SK-N-SH (cell line): Measurements from ENCODE around the gene ME1. TPM values are rescaled to one million over a fixed set of nuclear protein-coding genes. Genes with fewer than 3 reads are reported as not detected.

ENCODE experiments used
- CTCF ChIA-PET: fragments of 300-600, 350-600 bp; formaldehyde crosslinking; extraction: SDS; loops from one replicate; lab custom pipeline; 2021; lab: Yijun Ruan, JAX
- POLR2A ChIA-PET: fragments of 350-600 bp; sonication (Branson Sonifier 250); formaldehyde crosslinking; extraction: SDS; loops from one replicate; lab custom pipeline; 2020; ENCODE audit warnings: antibody characterized with exemption, inconsistent platforms; lab: Yijun Ruan, JAX
- DNase-seq: peaks from one replicate; pipeline ENCODE4 v3.0.0; 2012
- H2AFZ ChIP-seq: fragments of 200-600 bp; sonication (generic); 2 replicates; pipeline ENCODE4 v1.8.1; 2016; ENCODE audit warnings: antibody characterized with exemption, mild to moderate bottlenecking, low read depth
- H3F3A ChIP-seq: fragments of 200-600 bp; sonication (generic); replicated peaks from 2 replicates; pipeline ENCODE3; 2016; ENCODE audit warnings: antibody characterized with exemption, mild to moderate bottlenecking; ENCODE audit not compliant: insufficient read depth
- H3K27ac ChIP-seq, 2 experiments: fragments of 200-500 bp in 1 of 2; fragments of 200-600 bp in 1 of 2; sonication (Bioruptor generic) in 1 of 2; sonication (generic), shearing (Covaris generic) in 1 of 2; 2 replicates each; pipeline versions ENCODE4 v1.5.1 to v1.6.1; 2014 to 2016; ENCODE audit warnings: low read depth in 2 of 2, inconsistent platforms in 1 of 2, low read length in 1 of 2, mild to moderate bottlenecking in 1 of 2, mixed read lengths in 1 of 2
- H3K27me3 ChIP-seq: fragments of 200-600 bp; sonication (generic), shearing (Covaris generic); 2 replicates; pipeline ENCODE4 v1.6.1; 2016; ENCODE audit warnings: mixed run types; ENCODE audit not compliant: insufficient read depth
- H3K36me3 ChIP-seq, 2 experiments: fragments of 200-500 bp in 1 of 2; fragments of 200-600 bp in 1 of 2; sonication (Bioruptor generic) in 1 of 2; sonication (generic) in 1 of 2; replicated peaks in 1 of 2; 2 replicates each; pipeline versions ENCODE3 to v1.5.1; 2014 to 2016; ENCODE audit warnings: low read length in 1 of 2, mild to moderate bottlenecking in 1 of 2; ENCODE audit not compliant: insufficient read depth in 2 of 2, control insufficient read depth in 1 of 2
- H3K4me1 ChIP-seq, 2 experiments: fragments of 200-500 bp in 1 of 2; fragments of 200-600 bp in 1 of 2; sonication (Bioruptor generic) in 1 of 2; sonication (generic), shearing (Covaris generic) in 1 of 2; 2 replicates each; pipeline versions ENCODE4 v1.5.1 to v1.6.1; 2014 to 2016; ENCODE audit warnings: low read depth in 1 of 2, low read length in 1 of 2, mixed run types in 1 of 2; ENCODE audit not compliant: insufficient read depth in 2 of 2, control insufficient read depth in 1 of 2
- H3K4me2 ChIP-seq: fragments of 200-600 bp; sonication (generic), shearing (Covaris generic); 2 replicates; pipeline ENCODE4 v1.6.1; 2017; ENCODE audit warnings: mixed run types
- H3K4me3 ChIP-seq, 2 experiments: fragments of 200-500 bp in 1 of 2; fragments of 200-600 bp in 1 of 2; sonication (Bioruptor generic) in 1 of 2; sonication (generic), shearing (Covaris generic) in 1 of 2; 2 replicates each; pipeline versions ENCODE4 v1.5.1 to v1.8.1; 2014 to 2016; ENCODE audit warnings: low read depth in 2 of 2, inconsistent platforms in 1 of 2, low read length in 1 of 2, mild to moderate bottlenecking in 1 of 2, mixed read lengths in 1 of 2, moderate library complexity in 1 of 2
- H3K79me2 ChIP-seq: fragments of 200-600 bp; sonication (generic); 2 replicates; pipeline ENCODE4 v1.8.1; 2017; ENCODE audit warnings: mild to moderate bottlenecking; ENCODE audit not compliant: insufficient read depth
- H3K9ac ChIP-seq: fragments of 200-600 bp; sonication (generic); 2 replicates; pipeline ENCODE4 v1.6.1; 2017; ENCODE audit warnings: mixed run types
- H3K9me2 ChIP-seq: fragments of 200-600 bp; sonication (generic); 2 replicates; pipeline ENCODE4 v1.6.1; 2017; ENCODE audit warnings: mixed run types
- H3K9me3 ChIP-seq: fragments of 200-600 bp; sonication (generic); 2 replicates; pipeline ENCODE4 v1.6.1; 2017; ENCODE audit warnings: mixed run types, mild to moderate bottlenecking, moderate library complexity
- H4K20me1 ChIP-seq: fragments of 200-600 bp; sonication (generic); 2 replicates; pipeline ENCODE4 v1.6.1; 2017; ENCODE audit warnings: mild to moderate bottlenecking, mixed run types; ENCODE audit not compliant: insufficient read depth
- CHD2 ChIP-seq: fragments of 150-350 bp; IDR thresholded peaks from 2 replicates; pipeline ENCODE4 v1.6.1; 2018; ENCODE audit warnings: low read length; ENCODE audit not compliant: partially characterized antibody
- ELF1 ChIP-seq: IDR thresholded peaks from 2 replicates; pipeline ENCODE4 v1.4.0; 2012
- EZH2phosphoT487 ChIP-seq: fragments of 200-600 bp; sonication (generic); IDR thresholded peaks from 2 replicates; pipeline ENCODE4 v1.6.1; 2017; ENCODE audit warnings: low read depth, mixed run types, mild to moderate bottlenecking, antibody characterized with exemption, moderate library complexity, borderline replicate concordance
- FOXM1 ChIP-seq: IDR thresholded peaks from 2 replicates; pipeline ENCODE4 v1.4.0; 2012; ENCODE audit warnings: low read depth, mild to moderate bottlenecking
- GATA2 ChIP-seq: sonication (generic); formaldehyde crosslinking; IDR thresholded peaks from 2 replicates; pipeline ENCODE4 v1.5.0; 2020; ENCODE audit warnings: mild to moderate bottlenecking, missing genetic modification reagents
- MEF2A ChIP-seq: IDR thresholded peaks from 2 replicates; pipeline ENCODE4 v1.4.0; 2012; ENCODE audit warnings: low read depth, borderline replicate concordance
- NFIC ChIP-seq: IDR thresholded peaks from 2 replicates; pipeline ENCODE4 v1.4.0; 2012; ENCODE audit warnings: borderline replicate concordance
- RCOR1 ChIP-seq: fragments of 150-350 bp; IDR thresholded peaks from 2 replicates; pipeline ENCODE4 v1.6.1; 2017; ENCODE audit warnings: antibody characterized with exemption, low read length
- SIN3A ChIP-seq: IDR thresholded peaks from 2 replicates; pipeline ENCODE4 v1.6.1; 2012; ENCODE audit warnings: low read depth, mild to moderate bottlenecking, low read length, moderate library complexity, borderline replicate concordance
- SMC3 ChIP-seq: IDR thresholded peaks from 2 replicates; pipeline ENCODE4 v1.6.1; 2012; ENCODE audit warnings: low read depth, low read length, improper control_type of control experiment
- TAF1 ChIP-seq: IDR thresholded peaks from 2 replicates; pipeline ENCODE4 v1.6.1; 2012; ENCODE audit warnings: low read depth, mild to moderate bottlenecking, low read length, moderate library complexity, borderline replicate concordance
- TCF12 ChIP-seq: IDR thresholded peaks from 2 replicates; pipeline ENCODE4 v1.4.0; 2012
- TEAD4 ChIP-seq: IDR thresholded peaks from 2 replicates; pipeline ENCODE4 v1.4.0; 2012; ENCODE audit warnings: mild to moderate bottlenecking, borderline replicate concordance; ENCODE audit not compliant: insufficient read depth
- WGBS: methylation state at CpG from one replicate; pipeline ENCODE4 v1.1.6; 2017; ENCODE audit warnings: low lambda C conversion rate; 5-methylcytosine and 5-hydroxymethylcytosine counted together
- polyA plus RNA-seq, 3 experiments: library from polyadenylated mRNA; depleted of rRNA; stranded (reverse); fragments of >200 nt; gene quantifications; 2 replicates each; pipeline ENCODE4 v1.2.3, GENCODE V29; 2012
- TF ChIP-seq, protein P1 (sequence below): IDR thresholded peaks from 2 replicates; pipeline ENCODE4 v1.6.1; 2012; ENCODE audit warnings: mild to moderate bottlenecking, low read depth, low read length, moderate library complexity
- TF ChIP-seq, protein P2 (sequence below): IDR thresholded peaks from 2 replicates; pipeline ENCODE4 v1.4.0; 2012; ENCODE audit warnings: low read depth, borderline replicate concordance
- TF ChIP-seq, protein P3 (sequence below): fragments of 150-350 bp; IDR thresholded peaks from 2 replicates; pipeline ENCODE4 v1.6.1; 2017; ENCODE audit warnings: antibody characterized with exemption, low read length, low read depth, borderline replicate concordance

ME1 gene
- polyA plus RNA-seq, 1 of the 3 experiments (the other 2 are of a cell fraction): 4.9 TPM

DNA sequence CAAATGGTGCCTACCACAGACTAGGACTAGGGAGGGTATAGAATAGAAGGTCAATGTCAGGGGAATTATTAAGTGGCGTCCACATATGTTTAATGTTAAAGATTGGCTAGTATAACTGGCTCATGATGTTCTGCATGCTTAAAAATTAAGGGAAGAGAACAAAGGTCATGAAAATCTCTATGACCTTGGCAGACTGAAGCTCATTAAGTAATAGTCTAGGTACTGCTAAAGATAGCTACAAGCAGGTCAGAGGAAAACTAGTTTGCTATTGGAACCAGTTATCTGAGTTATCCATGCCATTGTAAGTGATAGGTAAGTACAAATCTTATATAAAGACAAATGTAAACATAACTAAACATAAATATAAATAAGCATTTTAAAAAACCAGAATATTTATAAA is 48.5 kb upstream of the ME1 start (continued):
- TF ChIP-seq, protein P1, sequence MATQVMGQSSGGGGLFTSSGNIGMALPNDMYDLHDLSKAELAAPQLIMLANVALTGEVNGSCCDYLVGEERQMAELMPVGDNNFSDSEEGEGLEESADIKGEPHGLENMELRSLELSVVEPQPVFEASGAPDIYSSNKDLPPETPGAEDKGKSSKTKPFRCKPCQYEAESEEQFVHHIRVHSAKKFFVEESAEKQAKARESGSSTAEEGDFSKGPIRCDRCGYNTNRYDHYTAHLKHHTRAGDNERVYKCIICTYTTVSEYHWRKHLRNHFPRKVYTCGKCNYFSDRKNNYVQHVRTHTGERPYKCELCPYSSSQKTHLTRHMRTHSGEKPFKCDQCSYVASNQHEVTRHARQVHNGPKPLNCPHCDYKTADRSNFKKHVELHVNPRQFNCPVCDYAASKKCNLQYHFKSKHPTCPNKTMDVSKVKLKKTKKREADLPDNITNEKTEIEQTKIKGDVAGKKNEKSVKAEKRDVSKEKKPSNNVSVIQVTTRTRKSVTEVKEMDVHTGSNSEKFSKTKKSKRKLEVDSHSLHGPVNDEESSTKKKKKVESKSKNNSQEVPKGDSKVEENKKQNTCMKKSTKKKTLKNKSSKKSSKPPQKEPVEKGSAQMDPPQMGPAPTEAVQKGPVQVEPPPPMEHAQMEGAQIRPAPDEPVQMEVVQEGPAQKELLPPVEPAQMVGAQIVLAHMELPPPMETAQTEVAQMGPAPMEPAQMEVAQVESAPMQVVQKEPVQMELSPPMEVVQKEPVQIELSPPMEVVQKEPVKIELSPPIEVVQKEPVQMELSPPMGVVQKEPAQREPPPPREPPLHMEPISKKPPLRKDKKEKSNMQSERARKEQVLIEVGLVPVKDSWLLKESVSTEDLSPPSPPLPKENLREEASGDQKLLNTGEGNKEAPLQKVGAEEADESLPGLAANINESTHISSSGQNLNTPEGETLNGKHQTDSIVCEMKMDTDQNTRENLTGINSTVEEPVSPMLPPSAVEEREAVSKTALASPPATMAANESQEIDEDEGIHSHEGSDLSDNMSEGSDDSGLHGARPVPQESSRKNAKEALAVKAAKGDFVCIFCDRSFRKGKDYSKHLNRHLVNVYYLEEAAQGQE: no peak
- no peak for TF ChIP-seq SMC3
- TF ChIP-seq, protein P2, sequence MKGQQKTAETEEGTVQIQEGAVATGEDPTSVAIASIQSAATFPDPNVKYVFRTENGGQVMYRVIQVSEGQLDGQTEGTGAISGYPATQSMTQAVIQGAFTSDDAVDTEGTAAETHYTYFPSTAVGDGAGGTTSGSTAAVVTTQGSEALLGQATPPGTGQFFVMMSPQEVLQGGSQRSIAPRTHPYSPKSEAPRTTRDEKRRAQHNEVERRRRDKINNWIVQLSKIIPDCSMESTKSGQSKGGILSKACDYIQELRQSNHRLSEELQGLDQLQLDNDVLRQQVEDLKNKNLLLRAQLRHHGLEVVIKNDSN: no peak
- TF ChIP-seq FOXM1: no peak
- TF ChIP-seq SIN3A: no peak

DNA sequence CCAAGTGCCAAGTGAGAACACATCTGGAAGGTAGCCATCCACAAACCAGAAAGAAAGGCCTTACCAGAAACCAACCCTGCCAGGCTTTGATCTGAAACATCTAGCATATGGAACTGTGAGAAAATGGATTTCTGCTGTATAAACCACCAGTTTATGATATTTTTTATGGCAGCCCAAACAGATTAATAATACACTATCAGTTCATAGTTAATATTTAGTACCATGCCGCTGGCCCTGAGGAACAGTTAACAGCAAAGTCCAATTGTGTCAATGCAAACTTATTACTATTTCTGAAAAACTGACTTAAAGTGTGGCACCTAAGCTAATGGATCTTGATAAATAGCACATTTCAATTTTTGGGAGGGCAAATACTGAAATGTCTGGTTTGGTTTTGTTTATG is 46.1 kb upstream of the ME1 start:
- Histone ChIP-seq H3K27ac (no peak overlapping the region), H3K79me2 (no peaks in the 10 kb centered on the region), H3K4me2 (no peak overlapping the region), H3K9ac (no peak overlapping the region), H3K4me3 (no peak overlapping the region), H3F3A (no peaks in the 10 kb centered on the region), H3K4me1 (peaks cover 0 to 2% of the 10 kb centered on the region in 2 experiments; a peak in 1 of 4 replicates), H2AFZ (no peak overlapping the region), H4K20me1 (no peaks in the 10 kb centered on the region), H3K9me2 (no peaks in the 10 kb centered on the region), H3K27me3 (no peaks in the 10 kb centered on the region), H3K36me3 (no peaks in the 10 kb centered on the region), H3K9me3 (no peaks in the 10 kb centered on the region)
- WGBS: 92% methylated on average over 1 of the region's 1 CpG
- TF ChIP-seq TAF1 (no peak), FOXM1 (no peak), MEF2A (no peak), TEAD4 (no peak), CHD2 (no peak), NFIC (no peak), EZH2phosphoT487 (no peak), SMC3 (no peak)
- no peak for DNase-seq
- ChIA-PET POLR2A (no interaction called here), CTCF (interaction anchor here (0.9 kb wide), 1 partner anchor 15 kb away, joined by 3 read pairs; no protein-coding TSS in a partner anchor)

DNA sequence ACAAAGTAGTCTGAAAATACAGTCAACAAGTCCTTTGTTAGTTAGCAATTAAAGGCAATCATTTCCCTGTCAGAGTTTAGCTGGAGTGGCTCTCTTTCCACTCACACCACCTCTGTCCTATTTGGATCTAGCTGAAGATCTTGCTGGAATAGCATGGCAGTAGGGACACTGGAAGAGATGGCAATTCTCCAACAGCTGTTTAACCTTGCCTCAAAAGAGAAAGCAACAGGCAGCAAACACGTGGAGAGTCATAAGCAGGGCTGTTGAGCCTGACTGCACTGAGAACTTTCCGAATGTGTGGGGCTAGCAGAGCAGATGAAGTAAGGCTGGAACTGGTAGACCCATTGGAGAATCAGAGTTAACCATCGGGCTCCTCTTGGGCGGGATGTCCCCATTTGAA is 43.5 kb upstream of the ME1 start:
- no peak overlapping the region for H3K9ac ChIP-seq
- H3F3A ChIP-seq: no peaks in the 10 kb centered on the region
- no peaks in the 10 kb centered on the region for H3K9me2 ChIP-seq
- H3K79me2 ChIP-seq: no peaks in the 10 kb centered on the region
- no peaks in the 10 kb centered on the region for H4K20me1 ChIP-seq
- H3K9me3 ChIP-seq: no peaks in the 10 kb centered on the region
- H3K36me3 ChIP-seq: no peaks in the 10 kb centered on the region
- no peak for DNase-seq
- H3K27me3 ChIP-seq: no peaks in the 10 kb centered on the region; the same call in 1 of the 2 replicates
- H3K27ac ChIP-seq: no peak overlapping the region
- WGBS: 48% methylated on average over 4 of the region's 4 CpGs
- no peak overlapping the region for H3K4me3 ChIP-seq
- H3K4me2 ChIP-seq: no peak overlapping the region
- ChIA-PET CTCF (interaction anchor here (0.6 kb wide), 1 partner anchor 100 kb away, joined by 3 read pairs; no protein-coding TSS in a partner anchor), POLR2A (no interaction called here)
- no peak overlapping the region for H2AFZ ChIP-seq
- H3K4me1 ChIP-seq: peaks cover 0 to 2% of the 10 kb centered on the region in 2 experiments; a peak in 1 of 4 replicates
- TF ChIP-seq TCF12 (no peak), GATA2 (no peak), RCOR1 (no peak), SMC3 (no peak), ELF1 (no peak)
- TF ChIP-seq, protein P1: no peak
- TF ChIP-seq, protein P2: no peak
- TF ChIP-seq, protein P3, sequence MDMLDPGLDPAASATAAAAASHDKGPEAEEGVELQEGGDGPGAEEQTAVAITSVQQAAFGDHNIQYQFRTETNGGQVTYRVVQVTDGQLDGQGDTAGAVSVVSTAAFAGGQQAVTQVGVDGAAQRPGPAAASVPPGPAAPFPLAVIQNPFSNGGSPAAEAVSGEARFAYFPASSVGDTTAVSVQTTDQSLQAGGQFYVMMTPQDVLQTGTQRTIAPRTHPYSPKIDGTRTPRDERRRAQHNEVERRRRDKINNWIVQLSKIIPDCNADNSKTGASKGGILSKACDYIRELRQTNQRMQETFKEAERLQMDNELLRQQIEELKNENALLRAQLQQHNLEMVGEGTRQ: no peak
